HG03469 (cell line): ENCODE results near the gene NACC2.

Experiments
- ATAC-seq: cut with Tn5 transposase; IDR thresholded peaks from one replicate; pipeline ENCODE4 v1.9.1; 2021; ENCODE audit warnings: mild to moderate bottlenecking, moderate library complexity, moderate number of reproducible peaks; ENCODE audit not compliant: unreplicated experiment

Gene NACC2

DNA sequence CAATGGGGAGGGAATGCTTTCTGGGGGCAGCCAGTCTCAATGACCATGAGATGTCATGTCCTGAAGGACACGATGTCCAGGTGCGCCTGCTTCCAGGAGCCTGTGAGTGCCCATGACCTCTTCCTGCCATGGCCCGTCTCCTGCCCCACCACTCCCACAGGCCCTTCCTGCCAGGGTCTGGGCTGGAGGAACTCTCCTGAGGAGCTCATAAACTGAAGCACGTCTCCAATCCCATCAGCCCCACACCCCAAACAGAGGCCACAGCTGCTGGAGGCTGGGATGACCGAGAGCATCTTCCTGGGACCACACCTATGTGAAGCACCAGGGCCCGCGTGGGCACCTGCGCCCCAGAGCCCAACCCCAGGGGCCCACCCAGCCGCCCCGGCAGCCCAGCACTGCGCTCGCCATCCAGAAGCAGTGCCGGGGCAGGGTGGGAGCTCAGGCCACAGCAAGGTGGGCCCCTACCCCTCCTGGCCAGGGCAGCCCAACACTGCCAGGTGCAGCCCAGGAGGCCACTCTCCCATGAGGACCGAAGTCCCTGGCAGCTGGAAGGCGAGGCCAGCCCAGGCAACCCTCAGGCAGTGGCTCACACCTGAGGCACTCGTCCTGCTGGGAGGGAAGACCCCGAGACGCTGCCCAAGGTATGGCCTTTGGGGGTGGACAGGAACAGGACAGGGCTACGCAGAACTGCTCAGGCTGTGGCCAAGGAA is 80.0 kb downstream of the NACC2 start:
- ATAC-seq, result no peak

DNA sequence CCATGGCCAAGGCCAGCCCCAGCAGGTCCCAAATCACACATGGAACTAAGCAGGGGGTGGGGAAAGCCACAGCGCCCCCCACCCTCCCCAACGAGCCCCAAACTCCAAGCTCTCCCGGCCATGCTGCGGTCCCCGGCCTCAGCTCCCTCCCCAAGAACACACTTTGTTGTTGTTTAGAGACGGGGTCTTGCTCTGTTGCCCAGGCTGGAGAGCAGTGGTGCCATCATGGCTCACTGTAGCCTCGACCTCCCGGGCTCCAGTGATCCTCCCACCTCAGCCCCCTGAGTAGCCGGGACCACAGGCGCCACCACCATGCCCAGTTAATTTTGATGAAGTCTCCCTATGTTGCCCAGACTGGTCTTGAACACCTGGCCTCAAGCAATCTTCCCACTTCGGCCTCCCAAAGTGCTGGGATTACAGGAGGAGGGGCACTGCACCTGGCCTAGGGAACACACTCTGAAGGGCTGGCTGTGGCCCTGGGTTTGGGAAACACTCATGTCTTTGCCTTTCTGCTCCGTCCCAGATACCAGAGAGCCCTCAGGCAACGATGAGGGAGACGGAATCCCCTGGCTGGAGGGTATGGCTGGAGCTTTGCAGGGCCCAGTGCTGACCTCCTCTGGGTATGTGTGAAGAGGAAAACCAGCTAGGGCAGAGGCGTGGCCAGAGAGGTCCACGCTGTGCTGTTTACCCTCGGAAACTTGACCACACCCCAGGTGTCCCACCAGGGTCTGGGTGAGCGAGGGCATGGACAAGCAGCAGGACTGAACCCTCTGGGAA is 80.8 kb downstream of the NACC2 start:
- no peak for ATAC-seq

DNA sequence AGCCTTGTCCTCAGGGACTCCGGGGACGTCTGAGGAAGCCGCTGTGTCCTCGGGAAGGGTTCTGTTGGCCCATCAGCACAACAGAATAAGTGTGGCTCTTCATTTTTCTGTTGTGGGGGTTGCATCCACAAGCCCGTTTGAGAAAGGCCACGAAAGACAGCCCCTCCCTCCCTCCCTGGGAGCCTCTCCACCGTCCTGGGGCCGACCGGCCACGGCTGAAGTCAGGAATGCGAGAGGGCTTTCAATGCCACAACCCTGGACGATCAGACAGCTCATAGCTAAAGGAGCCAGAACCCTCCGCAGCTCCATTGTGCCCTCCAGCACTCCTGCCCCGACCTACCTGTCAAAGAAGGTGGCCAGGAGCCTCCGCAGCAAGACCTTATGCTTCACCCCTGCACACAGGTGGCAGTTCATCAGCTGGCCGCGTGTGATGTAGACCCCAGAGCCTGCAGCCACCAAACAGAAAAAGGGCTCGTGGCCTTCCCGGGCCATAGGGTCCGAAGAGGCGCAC is 81.5 kb downstream of the NACC2 start:
- no peak for ATAC-seq

DNA sequence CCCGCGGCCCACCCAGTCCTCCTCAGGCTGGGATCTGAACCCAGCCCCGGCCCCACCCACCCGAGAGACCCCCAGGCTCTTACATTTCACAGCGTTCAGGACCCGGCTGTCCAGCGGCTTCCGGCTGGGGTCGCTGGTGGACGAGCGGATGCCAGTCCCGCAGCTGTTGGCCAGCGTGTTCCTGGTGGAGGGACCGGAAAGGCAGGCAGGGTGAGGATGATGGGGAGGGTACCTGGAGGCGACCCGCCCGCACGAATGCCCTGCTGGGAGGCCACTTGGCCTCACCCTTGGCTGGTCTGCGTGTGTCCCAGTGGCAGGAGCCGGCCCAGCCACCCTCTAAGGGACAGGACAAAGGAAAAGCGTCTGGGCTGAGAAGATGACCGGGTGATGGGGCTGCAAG is 82.0 kb downstream of the NACC2 start:
- ATAC-seq, result no peak

DNA sequence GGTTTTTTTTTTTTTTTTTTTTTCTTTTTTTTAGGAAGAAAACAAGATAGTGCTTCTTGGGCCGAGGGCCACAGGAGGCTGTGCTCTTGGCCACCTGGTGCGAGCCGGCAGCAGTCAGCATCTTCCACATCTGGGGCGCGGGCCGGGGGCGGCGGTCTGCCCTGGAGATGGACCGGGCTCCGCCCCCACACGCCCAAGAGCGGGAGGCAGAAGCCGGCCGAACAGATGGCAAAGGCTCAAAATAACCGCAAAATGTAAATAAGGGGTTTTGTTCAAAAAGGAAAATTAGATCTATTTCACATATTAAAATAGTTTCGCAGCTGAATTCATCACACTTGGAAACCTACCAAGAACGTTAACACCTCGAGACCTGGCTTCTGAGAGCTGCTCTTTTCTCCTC is 82.4 kb downstream of the NACC2 start:
- ATAC-seq, result no peak

DNA sequence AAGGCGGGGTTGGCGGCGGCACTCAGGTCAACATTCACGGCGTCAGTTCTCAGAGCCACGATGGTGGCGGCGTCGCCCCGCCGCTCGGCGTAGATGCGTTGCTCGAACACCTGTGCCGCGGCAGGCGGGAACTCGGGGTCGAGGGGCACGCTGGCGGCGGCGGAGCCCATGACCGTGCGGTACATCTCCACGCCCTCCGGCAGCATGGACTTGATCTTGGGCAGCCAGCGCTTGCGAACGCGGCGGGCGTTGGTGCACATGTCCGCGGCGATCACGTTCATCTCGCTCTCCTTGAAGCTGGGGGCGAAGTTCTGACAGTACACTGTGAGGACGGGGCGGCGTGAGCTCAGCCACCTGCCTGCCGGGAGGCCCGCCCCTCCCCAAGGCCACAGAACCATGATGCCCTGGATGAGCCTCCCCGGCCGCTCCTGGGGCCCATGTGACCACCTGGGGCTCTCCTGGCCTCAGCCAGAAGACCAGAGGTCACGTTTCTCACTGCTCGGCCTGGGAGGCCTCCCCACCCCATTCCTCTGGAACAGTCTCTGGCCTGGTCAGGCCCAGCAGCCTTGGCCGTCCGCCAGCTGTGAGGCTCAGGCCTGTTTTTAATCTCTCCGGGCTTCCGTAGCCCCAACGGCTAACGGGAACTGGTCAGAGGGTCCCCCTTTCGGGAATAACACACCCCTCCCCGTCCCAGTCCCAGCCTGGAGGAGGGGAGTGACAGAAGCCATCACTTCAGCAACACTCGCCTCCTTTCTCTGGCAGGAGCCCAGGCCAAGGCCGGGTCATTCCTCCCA is 83.2 kb downstream of the NACC2 start:
- ATAC-seq, result no peak

DNA sequence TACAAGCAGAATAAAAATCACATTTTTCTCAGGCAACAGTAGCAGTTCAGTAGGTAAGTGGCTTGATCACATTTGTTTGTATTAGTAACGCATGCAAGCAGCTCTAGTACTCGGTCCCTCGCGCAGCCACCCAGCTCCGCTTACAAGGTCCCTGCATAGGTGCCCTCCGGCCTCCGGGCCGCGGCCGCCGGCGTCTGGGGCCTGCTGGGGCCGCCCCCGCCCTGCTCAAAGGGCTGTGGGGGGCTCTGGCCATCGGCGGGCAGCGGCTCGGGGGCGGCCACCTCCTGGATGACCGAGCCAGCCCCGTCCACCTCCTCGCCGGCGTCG is 83.8 kb downstream of the NACC2 start:
- no peak for ATAC-seq

DNA sequence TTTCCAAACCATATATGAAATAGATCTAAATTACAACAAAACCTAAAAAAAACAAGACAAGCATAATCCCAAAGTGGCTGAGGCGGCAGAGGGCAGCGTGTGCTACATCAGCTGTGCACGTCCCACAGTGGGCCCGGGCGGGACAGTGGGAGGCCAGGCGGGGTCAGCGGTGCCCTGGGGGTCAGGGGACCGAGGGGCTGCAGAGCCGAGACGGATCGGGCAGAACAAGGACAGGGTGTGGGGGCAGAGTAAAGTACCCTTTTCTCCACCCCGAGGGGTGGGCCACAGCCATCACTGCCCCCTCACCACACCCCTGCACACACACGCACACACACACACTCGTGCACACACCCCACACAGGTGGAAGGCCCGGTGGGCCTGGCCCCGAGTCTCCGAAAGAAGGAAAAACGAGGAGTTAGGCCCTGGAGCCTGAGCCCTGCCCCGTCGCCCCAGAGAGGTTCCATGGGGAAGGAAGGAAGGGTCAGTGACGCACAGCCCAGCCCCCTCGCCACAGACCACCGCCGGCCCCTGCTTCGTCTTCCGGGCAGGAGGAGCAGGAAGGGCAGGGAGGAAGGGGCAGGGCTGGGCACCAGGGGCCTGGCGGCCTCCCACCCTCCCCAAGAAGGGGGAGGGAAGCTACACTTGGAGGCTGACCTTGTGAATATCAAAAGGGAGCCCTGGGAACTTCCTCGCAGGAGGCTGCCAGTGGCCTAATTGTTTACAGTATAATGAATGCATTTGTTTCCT is 84.3 kb downstream of the NACC2 start:
- no peak for ATAC-seq

DNA sequence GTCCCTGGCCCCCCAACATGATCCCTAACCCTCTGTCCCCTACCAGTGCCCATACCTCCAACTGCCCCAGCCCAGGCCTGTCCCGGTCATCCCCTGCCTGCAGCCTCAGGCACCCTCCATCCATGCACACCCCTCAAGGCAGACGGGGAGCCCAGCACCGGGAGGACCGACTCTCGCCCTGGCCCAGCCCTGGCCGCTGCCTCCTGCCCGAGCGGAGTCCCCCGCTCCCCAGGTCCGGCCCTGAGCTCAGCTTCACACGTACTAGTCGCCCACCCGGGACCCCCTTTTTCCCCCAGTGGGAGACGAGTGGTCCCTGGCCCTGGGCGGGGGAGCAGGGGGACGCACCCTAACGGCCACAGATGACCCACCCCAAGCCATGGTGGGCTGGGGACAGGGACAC is 84.9 kb downstream of the NACC2 start:
- no peak for ATAC-seq

DNA sequence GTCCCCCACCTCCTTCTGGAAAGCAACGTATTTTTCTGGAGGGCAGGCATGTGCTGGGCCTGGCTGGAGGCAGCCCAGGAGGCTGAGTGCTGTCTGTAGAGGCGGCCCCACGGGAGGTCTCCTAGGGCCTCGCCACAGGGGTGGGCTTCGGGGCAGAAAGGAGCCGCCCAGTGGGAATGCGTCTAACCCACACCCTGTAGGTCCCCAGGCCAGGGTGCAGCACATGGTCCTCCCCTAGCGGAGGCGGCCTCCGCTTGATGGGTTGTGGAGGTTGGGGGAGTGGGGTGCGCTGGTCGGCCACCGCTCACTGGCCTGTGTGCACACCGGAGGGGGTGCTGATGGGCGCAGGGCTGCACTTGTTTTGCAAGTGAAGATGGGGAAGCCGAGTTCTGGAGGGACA is 85.6 kb downstream of the NACC2 start:
- no peak for ATAC-seq

DNA sequence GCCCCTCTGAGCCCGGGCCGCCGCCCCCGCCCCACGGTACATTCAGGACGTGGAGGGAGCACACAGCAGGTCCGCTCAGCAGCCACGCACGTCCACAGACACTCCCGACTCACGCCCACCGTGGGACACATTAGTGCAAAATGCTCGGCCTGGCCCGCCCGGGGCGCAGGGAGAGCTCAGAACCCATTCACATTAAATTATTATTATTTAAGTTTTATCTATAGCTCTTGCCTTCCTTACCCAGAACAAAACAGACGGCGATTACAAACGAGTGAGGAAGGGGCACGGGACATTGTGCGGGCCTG is 86.4 kb downstream of the NACC2 start:
- no peak for ATAC-seq

DNA sequence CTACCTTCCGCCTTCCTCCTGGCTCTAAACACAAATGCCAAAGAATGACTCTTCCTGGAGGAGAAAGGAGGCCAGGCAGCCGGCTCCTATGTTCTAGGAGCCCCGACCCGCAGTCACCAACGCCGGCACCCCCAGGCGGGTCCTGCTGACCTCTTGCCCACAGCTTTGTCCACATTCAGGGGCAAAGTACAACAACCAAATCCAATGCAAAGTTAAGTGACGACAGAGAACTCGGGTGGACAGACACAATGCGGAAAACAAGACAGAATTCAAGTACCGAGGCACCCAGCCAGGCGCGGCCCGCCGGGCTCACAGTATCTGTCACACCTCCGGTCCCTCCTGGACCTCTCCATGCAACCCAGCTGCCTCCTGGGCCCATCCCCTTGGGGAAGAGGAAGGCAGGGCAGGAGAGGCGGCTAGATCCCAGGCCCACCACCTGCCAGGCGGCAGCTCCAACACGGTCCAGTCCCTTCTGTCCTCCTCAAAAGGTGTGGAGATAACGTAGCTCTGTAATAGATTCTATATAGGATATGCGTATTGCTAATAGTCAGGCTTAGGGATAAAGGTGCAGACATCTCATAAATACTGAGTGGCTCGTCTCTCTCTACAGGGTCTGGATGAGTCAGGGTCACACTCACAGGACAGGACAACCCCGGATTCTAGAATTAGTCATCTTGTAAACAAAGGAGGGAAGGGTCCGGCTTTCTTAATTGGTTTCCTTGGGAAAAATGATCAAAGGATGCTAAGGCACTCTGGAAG is 87.0 kb downstream of the NACC2 start:
- ATAC-seq, result no peak

DNA sequence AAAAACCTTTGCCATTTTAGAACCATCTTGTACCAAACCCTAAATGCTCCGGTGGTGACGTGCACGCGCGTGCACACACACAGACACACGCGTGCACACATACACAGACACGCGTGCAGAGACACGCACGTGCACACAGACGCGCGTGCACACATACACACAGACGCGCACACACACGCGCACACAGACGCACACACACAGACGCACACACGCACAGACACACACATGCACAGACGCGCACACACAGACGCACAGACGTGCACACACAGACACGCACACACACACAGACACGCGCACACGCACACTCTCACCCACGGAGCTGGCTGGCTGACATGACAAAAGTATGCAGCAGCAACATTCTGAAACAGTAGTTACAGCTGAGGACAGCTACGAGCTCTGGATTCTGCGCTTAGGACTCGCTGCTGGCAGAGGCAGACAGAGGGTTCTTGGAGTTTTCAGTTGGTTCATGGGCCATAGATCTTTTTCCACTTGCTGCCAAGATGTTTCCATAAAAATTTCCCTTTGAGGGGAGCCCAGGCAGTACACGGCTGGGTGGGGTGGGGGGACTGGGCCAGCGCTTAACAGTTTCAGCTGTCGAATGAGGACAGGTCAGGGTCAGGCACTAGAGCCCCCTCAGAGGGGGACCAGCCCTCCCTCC is 87.7 kb downstream of the NACC2 start:
- ATAC-seq, result no peak

DNA sequence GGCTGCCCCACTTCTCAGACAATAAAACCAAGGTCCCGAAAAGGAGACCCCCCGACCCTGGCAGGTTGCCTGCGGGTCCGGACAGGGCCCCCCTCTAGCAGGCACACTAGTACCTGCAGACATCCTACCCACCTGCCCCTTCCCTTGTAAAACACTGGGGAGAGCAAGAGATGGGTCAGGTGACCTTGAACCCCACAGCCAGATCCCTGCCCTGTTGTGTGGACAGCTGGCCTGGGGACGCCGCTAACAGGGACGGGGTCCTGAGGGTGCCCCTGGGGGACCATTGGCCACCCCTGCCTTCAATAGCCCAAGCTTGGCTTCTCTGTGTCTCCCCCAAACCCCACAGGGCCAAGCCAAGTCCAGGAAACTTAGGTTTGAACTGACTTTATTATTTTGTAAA is 88.9 kb downstream of the NACC2 start:
- ATAC-seq, result no peak

DNA sequence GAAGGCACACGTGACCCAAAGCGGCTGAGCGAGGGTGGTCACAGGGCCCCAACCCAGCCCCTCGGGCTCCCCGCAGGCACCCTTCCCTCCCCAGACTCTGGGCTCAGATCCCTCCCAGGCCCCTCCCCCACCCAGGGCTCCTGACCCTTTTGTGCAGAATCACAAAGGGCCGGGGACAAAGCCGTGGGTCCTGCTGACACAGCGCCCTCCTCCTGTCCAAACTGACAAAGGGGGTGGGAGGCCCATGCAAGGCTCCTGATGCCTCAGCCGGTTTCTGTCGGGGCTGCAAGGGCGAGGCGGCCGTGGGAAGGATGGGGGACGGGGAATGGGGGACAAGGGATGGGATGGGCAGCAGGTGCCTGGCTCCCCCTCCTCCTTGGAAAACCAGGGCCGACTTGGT is 90.4 kb downstream of the NACC2 start:
- no peak for ATAC-seq

DNA sequence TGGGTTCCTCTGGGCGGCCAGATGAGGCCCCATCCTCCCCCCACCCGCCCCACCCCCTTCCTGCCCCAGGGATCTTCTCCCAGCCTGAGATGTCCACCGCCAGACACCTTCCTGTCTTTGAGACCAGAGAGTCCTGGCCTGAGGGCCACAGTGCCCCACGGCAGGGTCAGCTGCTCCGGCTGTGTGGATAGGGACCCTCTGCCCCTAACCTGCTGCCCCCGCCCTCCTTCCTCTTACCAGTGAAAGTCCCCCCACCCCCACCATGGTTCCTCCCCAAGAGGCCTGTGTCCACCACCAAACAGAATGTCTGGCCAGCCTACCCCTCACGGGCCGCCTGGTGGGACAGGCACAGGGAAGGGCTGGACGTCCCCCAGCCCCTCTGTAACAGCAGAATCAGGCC is 90.9 kb downstream of the NACC2 start:
- ATAC-seq, result no peak

DNA sequence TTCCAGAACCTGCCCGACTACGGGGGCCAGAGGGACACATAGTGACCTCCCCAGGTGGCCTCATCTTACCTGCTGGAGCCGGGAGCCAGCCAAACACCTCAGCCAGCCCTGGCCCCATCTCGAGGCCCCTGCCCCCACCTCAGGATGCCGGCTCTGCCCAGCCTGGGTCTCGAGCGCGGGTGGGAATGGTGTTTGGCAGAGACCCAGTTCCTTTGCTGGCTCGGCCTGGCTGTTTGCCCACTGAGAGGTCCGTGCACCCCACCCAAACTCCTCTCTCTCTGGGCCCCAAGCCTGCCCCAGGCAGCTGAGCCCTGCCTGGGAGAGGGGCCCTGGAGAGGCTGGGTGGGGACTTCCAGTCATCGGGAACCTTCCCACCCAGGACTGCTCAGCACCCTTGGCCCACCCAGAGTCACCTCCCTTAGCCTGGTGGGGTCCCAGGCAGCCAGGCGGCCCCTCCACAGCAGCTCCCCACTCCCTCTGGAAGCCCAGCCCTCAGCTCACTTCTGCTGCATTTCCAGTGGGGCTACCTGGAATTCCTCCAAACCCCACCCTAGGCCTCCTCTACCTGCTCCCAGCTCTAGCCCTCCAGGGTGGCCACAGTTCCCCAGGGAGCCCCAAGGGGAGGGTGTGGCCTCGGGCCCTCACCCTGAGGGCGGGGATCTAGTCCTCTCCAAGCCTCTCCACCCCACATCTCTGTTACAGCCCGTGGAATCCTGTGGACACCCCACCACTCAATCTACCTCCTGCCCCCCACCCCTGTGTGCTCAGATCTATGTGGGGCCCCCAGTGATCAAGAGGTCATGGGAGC is 91.5 kb downstream of the NACC2 start:
- ATAC-seq, result no peak

DNA sequence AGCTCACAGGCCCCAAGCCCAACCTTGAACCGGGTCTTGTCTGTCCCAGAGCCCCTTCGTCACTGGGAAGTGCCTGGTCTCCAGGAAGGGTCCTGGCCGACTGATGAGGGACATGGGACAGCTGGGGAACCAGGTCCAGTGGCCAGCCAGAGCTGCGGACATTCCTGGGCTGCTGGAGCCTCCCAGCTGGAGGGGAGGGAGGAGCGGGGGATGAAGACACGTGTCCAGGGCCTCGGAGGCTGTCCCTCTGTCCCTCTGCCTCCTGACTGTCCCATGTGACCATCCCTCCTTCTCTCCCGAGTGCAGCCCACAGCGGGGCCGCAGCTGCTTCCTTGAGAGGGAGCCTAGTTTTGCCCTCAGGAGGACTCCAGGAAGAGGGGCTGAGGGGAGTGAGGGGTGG is 92.2 kb downstream of the NACC2 start:
- ATAC-seq, result no peak

DNA sequence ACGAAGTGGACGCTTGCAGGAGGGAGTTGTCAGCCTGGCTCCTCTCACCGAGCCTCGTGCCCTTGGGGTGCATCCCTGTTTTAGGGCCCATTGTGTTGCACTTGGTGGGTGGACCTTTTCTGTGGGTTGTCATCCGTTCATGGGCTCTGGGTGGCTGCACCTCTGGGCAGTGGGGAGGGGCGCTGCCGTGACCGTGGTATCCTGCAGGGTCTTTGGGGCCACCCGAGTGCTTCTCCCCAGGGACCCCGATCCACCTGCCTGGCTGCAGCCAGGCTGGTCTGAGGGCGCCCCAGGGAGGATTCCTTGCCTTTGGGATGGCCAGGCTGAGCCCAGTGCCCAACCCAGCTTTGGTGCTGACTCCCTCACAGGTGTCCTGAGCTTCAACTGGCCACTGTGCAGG is 92.9 kb downstream of the NACC2 start:
- ATAC-seq, result no peak
